Inferior parietal cortex (tissue), 1 donor: ENCODE data around the gene SIRT6.
"Not testable (repeated sequence)": the region's sequence is repeated elsewhere in the genome, so short reads cannot be mapped to it uniquely, and the experiment has no call there.

Experiments used
- DNase-seq: peaks from one replicate; pipeline ENCODE4 v3.0.0-alpha.2; 2016; ENCODE audit errors: extremely low spot score

The SIRT6 gene

DNA sequence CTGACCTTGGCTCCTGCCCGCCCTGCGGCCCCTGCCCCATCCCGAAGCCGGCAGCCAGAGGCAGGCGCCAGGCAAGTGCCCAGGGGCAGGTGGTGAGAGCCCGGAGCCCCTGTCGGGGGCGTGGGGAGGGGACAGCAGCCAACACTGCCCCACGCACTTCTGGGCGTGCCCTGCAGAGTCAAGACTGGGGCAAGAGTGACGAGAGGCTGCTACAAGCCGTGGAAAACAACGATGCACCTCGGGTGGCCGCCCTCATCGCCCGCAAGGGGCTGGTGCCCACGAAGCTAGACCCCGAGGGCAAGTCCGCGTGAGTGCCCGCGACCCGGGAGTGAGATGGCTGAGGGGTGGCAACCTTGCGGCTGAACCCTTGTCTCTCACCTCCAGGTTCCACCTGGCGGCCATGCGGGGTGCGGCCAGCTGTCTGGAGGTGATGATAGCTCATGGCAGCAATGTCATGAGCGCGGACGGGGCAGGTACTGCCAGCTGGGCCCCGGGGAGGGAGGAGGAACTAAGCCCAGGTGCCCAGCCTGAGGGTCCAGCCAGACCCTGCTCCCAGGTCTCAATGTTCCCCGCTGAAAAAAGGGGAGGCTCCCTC is 17.4 kb upstream of the SIRT6 start:
- no peak for DNase-seq

DNA sequence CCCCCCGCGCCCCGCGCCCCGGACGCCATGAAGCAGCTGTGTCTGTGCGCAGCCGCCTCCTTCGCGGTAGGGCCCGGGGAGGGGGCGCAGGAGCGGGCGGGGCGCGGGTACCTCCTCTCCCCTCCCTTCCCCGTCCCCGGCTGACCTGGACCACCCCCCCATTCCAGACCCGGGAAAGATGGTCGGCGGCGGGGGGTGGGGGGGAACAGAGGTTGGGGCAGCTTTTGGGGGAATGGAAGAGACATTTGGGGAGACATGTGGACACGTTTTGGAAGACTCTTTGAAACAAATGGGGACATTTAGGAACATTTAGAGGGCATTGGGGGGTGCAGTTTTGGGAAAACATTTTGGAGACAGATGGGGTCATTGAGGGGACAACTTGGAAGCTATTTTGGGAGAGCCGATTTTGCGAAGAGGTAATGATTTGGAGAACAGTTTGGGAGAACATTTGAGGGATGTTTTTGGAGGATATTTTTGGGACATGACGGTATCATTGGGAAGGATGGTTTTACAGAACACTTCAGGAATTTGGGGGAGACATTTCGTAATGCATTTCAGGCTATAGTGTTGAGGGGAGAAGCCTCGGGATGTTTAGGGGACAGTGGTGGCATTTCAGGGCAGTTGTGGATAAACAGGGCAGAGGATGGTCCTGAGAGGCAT is 16.2 kb upstream of the SIRT6 start:
- DNase-seq: peak; percentile 22

DNA sequence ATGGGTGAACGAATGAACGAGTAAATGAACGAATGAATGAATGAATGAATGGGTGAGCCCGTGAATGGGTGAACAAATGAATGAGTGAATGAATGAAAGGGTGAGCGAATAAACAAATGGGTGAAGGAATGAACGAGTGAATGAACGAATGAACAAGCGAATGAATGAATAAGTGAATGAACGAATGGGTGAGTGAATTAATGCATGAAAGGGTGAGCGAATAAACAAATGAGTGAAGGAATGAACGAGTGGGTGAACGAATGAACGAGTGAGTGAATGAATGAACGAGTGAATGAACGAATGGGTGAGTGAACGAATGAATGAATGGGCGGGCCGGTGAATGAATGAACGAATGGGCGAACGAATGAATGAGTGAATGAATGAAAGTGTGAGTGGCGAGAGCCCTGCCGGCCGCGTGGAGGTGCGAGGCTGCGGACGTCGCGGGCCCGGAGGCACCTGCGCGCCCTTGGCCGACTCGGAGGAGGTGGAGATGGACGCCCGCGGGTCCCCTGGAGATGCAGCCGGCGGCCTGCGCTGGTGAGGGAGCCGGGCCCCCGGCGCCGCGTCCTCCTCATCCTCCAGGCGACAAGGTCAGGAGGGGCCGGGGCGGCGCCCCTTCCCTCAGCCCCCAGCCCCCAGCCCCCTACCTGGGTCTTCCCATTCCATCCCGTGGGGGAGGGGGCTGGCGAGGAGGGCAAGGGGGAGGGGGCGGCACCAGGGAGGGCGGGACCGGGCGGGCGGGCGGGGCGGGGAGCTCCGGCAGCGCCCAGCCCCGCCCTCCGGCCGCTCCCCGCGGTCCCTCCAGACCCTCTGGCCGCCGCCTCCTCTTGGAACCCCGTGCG is 15.5 kb upstream of the SIRT6 start:
- no peak for DNase-seq

- DNase-seq: no peak
Measured at GRCh38 chr19:4197228-4197624, 14.9 kb upstream of the SIRT6 start.

DNA sequence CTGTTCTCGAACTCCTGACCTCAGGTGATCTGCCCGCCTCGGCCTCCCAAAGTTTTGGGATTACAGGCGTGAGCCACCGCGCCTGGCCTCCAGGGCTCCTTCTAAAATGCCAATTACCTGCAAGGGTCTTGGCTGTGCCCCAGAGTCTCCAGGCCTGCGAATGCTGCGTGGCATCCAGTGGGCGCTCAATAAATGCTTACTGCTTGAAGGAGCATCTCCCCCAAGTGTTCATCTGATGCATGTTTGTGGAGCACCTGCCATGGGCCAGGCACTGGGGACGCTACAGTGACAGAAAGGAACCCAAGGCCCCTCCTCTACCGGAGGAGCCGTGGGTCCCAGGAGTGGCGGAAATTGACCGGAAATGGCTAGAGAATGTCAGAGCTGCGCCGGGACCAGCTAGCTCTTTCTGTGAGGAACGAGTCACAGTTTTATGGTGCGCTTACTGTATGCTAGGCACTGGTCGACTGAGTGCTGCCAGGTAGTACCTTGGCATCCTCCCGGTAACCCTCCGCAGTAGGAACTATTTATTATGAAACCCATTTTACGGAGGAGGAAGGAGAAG is 14.3 kb upstream of the SIRT6 start:
- no peak for DNase-seq

GRCh38 chr19:4196009-4196408 is 13.6 kb upstream of the SIRT6 start:
- no peak for DNase-seq

DNA sequence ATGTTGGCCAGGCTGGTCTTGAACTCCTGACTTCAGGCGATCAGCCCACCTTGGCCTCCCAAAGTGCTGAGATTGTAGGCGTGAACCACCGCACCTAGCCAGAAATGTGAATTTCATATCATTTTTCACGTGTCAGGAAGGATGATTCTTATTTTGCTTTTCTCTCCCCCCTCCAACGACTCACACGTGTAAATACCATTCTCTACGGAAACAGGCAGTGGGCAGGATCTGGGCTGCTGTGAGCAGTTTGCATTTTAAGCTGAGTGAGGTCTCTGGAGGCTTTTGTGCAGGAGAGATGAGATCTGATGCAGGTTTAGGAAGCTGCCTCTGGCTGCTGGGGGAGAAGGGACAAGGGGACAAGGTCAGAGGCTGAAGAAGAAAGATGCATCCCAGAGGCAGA is 12.0 kb upstream of the SIRT6 start:
- no peak for DNase-seq

DNA sequence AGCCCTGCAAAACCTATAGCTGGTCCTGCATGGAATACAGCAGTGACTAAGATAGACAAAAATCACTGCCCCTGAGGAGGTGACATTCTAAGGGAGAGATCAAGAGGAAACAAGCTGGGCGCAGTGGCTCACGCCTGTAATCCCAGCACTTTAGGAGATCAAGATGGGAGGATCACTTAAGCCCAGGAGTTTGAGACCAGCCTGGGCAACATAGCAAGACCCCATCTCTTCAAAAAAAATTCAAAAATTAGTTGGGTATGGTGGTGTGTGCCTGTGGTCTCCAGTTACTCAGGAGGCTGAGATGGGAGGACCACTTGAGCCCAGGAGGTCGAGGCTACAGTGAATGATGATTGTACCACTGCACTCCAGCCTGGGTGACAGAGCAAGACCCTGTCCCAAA is 10.2 kb upstream of the SIRT6 start:
- DNase-seq: not testable (repeated sequence)

GRCh38 chr19:4189641-4190040 is 7.3 kb upstream of the SIRT6 start:
- DNase-seq: no peak

DNA sequence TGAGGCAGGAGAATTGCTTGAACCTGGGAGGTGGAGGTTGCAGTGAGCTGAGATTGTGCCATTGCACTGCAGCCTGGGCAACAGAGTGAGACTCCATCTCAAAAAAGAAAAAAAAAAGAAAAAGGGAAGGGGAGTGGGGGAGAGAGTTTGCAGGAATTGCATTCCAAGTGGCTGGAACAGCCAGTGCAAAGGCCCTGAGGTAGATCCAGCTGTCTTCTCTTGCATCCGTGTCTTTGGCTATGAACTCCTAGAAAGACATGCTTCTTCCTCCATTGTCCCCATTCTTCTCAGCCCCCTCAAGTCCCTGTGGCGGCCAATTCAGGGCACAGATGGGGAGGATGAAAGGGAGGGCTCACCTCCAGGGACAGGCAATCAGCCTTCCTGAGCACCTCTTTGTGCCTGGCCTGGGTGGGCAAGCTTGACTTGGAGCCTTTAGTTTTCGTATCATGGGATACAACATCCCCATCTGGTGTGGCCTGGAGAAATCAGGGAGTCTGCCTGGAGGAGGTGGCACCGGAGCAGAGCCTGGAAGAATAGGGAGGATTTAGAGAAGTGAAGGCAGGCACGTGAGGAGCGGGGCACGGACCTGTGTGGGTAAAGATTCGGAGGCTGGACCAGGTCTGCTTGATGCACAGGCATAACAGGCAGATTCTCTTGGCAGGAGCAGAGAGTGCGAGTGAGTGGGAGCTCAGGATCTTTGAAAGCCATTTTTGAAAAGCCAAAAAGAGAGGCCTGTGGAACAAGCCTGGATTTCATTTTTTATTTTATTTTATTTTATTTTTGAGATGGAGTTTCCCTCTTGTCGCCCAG is 5.2 kb upstream of the SIRT6 start:
- DNase-seq: no peak

DNA sequence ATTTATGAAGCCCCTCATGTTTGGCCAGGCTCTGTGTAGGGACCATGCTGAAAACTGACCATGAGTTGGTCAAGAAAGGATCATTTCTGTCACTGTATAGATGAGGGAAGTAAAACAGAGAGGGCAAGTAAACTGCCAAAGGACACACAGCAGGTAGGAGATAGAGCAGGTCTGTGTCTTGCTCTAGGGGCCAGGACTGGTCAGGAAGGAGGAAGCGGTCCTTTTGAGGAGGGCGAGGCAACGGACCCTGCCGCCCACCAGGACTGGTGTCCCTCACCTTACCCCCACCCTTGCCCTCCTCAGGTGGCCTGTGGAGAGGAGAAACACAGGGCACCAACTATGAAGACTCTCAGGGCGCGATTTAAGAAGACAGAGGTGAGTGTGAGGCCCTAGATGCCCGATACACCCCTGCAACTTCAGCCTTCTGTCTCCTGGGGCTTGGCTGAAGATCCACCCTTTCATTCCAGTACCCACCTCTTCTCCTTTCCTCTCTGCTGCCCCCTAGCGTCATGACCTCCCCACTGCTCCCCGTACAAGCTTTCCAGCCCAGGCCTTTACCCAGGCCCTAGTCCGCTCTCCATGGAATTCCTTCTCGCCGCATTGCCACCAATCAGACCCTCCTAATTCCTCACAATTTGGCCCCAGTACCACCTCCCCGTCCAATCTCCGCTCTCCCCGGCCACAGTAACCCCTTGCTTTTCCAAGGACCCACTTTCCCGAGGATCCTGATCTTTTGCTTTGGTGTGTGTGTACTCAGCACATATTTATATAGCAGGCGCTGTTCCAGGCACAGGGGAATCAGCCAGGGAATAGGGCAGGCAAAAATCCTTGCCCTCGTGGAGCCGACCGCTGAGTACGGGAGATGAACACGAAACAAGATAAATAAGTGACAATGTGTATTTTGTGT is 4.0 kb upstream of the SIRT6 start:
- peak; percentile 58 for DNase-seq

DNA sequence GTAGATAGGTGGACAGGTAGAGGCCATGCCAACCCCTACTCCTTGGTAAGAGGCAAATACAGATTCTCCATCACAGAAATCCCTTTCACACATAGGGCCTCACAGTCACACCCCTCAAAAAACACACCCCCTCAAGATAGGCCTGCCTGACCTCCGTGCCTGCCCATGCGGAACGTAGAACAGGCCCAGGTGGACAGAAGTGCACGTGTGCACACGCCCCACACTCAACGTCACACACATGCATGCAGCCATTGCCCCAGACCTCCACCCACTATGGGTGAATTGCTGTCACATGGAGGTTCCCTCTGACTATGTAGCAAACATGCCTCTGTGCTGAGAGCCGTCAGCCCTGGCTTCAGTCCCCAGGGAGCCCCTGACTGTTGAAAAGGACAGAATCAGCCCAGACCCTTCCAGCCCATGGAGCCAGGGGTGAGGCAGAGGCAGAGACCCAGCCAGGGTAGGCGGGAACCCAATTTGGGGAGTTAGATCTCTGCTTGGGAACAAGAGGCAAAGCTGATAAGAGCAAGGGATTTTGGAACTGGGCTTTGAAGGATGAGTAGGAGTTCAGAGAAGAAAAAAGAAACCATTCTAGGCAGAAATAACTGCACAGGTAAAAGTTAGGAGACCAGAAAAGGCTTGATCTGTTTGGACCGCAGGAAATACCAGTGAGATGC is 3.2 kb upstream of the SIRT6 start:
- DNase-seq: no peak

GRCh38 chr19:4184718-4185352 is 2.5 kb upstream of the SIRT6 start:
- no peak for DNase-seq

- DNase-seq: peak; percentile 20
Measured at GRCh38 chr19:4183967-4184717, 1.8 kb upstream of the SIRT6 start.

DNA sequence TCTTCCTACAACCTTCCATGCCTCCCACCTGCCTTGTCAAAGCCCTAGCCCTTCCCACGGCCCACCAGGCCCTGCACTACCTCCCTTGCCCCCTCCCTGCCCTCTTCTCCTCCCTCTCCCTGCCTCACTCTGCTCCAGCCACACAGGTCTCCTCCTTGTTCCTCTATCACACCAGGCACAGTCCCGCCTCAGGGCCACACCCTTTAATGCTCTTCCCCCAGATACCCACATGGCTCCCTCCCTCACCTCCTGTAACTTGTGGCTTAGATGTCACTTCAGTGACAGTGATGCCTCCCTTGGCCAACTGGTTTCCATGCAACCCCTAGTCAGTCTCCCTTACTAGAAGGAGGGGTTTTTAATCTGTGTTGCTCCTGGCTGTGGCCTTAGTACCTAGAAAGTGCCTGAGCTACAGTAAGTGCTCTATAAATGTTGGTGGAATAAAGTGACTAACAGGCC is 1.3 kb downstream of the SIRT6 start:
- no peak for DNase-seq

- DNase-seq: no peak
Measured at GRCh38 chr19:4178990-4179389, 3.4 kb downstream of the SIRT6 start.

DNA sequence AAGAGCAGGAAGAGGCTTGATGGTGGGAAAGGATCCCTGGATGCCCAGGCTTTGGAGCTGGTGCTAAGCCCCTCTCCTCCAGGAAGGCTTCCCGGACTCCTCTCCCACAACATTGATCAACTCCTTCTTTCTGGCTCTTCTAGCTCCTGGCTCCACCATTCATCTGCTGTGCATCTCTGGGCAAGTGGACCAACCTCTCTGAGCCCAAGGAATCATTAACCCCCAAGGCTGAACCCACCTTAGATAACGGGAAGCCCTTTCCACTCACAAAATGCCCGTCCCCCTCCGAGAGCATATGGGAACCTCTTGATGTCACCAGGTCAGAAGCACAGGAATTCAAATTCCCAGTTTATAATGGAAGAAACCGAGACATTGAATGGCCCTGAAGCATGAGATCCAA is 5.2 kb downstream of the SIRT6 start:
- no peak for DNase-seq

GRCh38 chr19:4175669-4175931 is 6.8 kb downstream of the SIRT6 start:
- DNase-seq: no peak
